ENCODE results near the gene ARTN. TPM values are rescaled to one million over a fixed set of nuclear protein-coding genes. Genes with fewer than 3 reads are reported as not detected.

Gene ARTN
- polyA plus RNA-seq, 1 experiment = 0.39 TPM

- ChIA-PET CTCF (interaction anchor here (1.2 to 1.3 kb wide), 3 partner anchors 19 to 221 kb away, joined by 3 to 4 read pairs (median 3); no protein-coding TSS in a partner anchor), POLR2A (interaction anchor here (0.6 kb wide), 1 partner anchor 32 kb away, joined by 5 read pairs; no protein-coding TSS in a partner anchor)
- DNase-seq (ENCODE audit: low read depth) = no peak
- peak; percentile 36 for TF ChIP-seq CTCF (IDR thresholded peaks at IDR 0.05; ENCODE audit: insufficient read depth, low read depth, low read length)
- H3K36me3 ChIP-seq (ENCODE audit: control insufficient read depth, insufficient read depth, low read length) = peaks cover 13% of the 10 kb centered on the region
- no peak overlapping the region for H3K4me3 ChIP-seq (ENCODE audit: low read depth, low read length)
- no peaks in the 10 kb centered on the region for H3K27me3 ChIP-seq (ENCODE audit: control insufficient read depth, insufficient read depth, low read length)
These were observed 53.1 kb downstream of the ARTN start for GRCh38 chr1:43986712-43987111.

Other genes with a start within 250 kb of the ARTN start
- 13.0 and 24.2 TPM in 2 replicates for gene ST3GAL3, start 226.3 kb upstream of the ARTN start, polyA plus RNA-seq (2011; rRNA removed)
- gene IPO13, start 13.1 kb downstream of the ARTN start, polyA plus RNA-seq (2011; rRNA removed) = 13.4 and 24.8 TPM in 2 replicates
- gene DPH2, start 36.2 kb downstream of the ARTN start, polyA plus RNA-seq (2011; rRNA removed) = 20.9 and 35.3 TPM in 2 replicates
- gene ATP6V0B, start 41.2 kb downstream of the ARTN start, polyA plus RNA-seq (2011; rRNA removed) = 135 and 186 TPM in 2 replicates
- gene B4GALT2, start 45.4 kb downstream of the ARTN start, polyA plus RNA-seq (2011; rRNA removed) = 60.2 and 82.2 TPM in 2 replicates
- 0.98 and 2.0 TPM in 2 replicates for gene CCDC24, start 57.8 kb downstream of the ARTN start, polyA plus RNA-seq (2011; rRNA removed)
- gene SLC6A9, start 97.7 kb downstream of the ARTN start, polyA plus RNA-seq (2011; rRNA removed) = 29.2 and 53.9 TPM in 2 replicates
- 0.06 and 0.16 TPM in 2 replicates for gene KLF17, start 185.0 kb downstream of the ARTN start, polyA plus RNA-seq (2011; rRNA removed)
- not detected in 2 replicates for gene KLF18, start 207.8 kb downstream of the ARTN start, polyA plus RNA-seq (2011; rRNA removed)